ENCODE results near the gene VSIG2.
A peak's percentile ranks its signal among the peaks of the same experiment; 100 is the strongest.

Gene VSIG2

GRCh38 chr11:124763156-124763947, 11.3 kb upstream of the VSIG2 start:
- peak; percentile 72 to 80 for DNase-seq (ENCODE audit: low read depth in 1 of 2, low spot score in 1 of 2)

- DNase-seq (ENCODE audit: low read depth in 1 of 2, low spot score in 1 of 2) = no peak
Observed at GRCh38 chr11:124762624-124763155, 10.6 kb upstream of the VSIG2 start.

- DNase-seq (ENCODE audit: low read depth in 1 of 2, low spot score in 1 of 2) = peak; percentile 48 to 57
Observed at GRCh38 chr11:124762105-124762623, 10.1 kb upstream of the VSIG2 start, which contains the start of gene ESAM. ESAM (minus strand) TSS chr11:124762290; CDS start chr11:124762154, 136 bp downstream.

GRCh38 chr11:124761301-124762104, 9.4 kb upstream of the VSIG2 start:
- DNase-seq (ENCODE audit: low read depth in 1 of 2, low spot score in 1 of 2) = no peak

GRCh38 chr11:124760806-124761205, 8.8 kb upstream of the VSIG2 start:
- DNase-seq (ENCODE audit: low read depth in 1 of 2, low spot score in 1 of 2) = no peak

GRCh38 chr11:124760205-124760652, 8.2 kb upstream of the VSIG2 start:
- DNase-seq (ENCODE audit: low read depth in 1 of 2, low spot score in 1 of 2) = no peak

GRCh38 chr11:124759266-124760204, 7.5 kb upstream of the VSIG2 start:
- no peak for DNase-seq (ENCODE audit: low read depth in 1 of 2, low spot score in 1 of 2)

- peak; percentile 48 to 50 for DNase-seq (ENCODE audit: low read depth in 1 of 2, low spot score in 1 of 2)
Observed at GRCh38 chr11:124758355-124759265, 6.6 kb upstream of the VSIG2 start.

- DNase-seq (ENCODE audit: low read depth in 1 of 2, low spot score in 1 of 2) = no peak
Observed at GRCh38 chr11:124757320-124757719, 5.3 kb upstream of the VSIG2 start.

- no peak for DNase-seq (ENCODE audit: low read depth in 1 of 2, low spot score in 1 of 2)
Observed at GRCh38 chr11:124756753-124757227, 4.7 kb upstream of the VSIG2 start.

- DNase-seq (ENCODE audit: low read depth in 1 of 2, low spot score in 1 of 2) = no peak
Observed at GRCh38 chr11:124756033-124756752, 4.1 kb upstream of the VSIG2 start.

GRCh38 chr11:124754710-124755109, 2.7 kb upstream of the VSIG2 start:
- no peak for DNase-seq (ENCODE audit: low read depth in 1 of 2, low spot score in 1 of 2)

GRCh38 chr11:124754309-124754708, 2.3 kb upstream of the VSIG2 start:
- DNase-seq (ENCODE audit: low read depth in 1 of 2, low spot score in 1 of 2) = no peak

GRCh38 chr11:124753624-124754023, 1.6 kb upstream of the VSIG2 start:
- DNase-seq (ENCODE audit: low read depth in 1 of 2, low spot score in 1 of 2) = no peak

GRCh38 chr11:124753205-124753604, 1.1 kb upstream of the VSIG2 start:
- no peak for DNase-seq (ENCODE audit: low read depth in 1 of 2, low spot score in 1 of 2)

- DNase-seq (ENCODE audit: low read depth in 1 of 2, low spot score in 1 of 2) = no peak
Observed at GRCh38 chr11:124752471-124753102, 532 bp upstream of the VSIG2 start.

- DNase-seq (ENCODE audit: low read depth in 1 of 2, low spot score in 1 of 2) = no peak
Observed at GRCh38 chr11:124751391-124751740, 689 bp downstream of the VSIG2 start.

GRCh38 chr11:124749912-124750311, 2.1 kb downstream of the VSIG2 start:
- DNase-seq (ENCODE audit: low read depth in 1 of 2, low spot score in 1 of 2) = no peak
